GM23338 (cell line): ENCODE results near the gene LRMDA. TPM values are rescaled to one million over a fixed set of nuclear protein-coding genes. Genes with fewer than 3 reads are reported as not detected.

Source experiments
- ATAC-seq: fragments of 200-7000 bp; cut with Tn5 transposase; 3 replicates; pipeline ENCODE4 v1.9.1; 2020
- DNase-seq: peaks from one replicate; pipeline ENCODE4 v3.0.0-alpha.2; 2015; ENCODE audit warnings: low spot score
- H2AFZ ChIP-seq: fragments of 200-600 bp; sonication (generic); 2 replicates; pipeline ENCODE4 v1.8.0; 2016; ENCODE audit warnings: antibody characterized with exemption, mild to moderate bottlenecking, moderate library complexity
- H3F3A ChIP-seq: fragments of 200-600 bp; sonication (generic); replicated peaks from 2 replicates; pipeline ENCODE4 v1.8.0; 2017; ENCODE audit warnings: antibody characterized with exemption, mixed run types, low read depth
- H3K27ac ChIP-seq: fragments of 200-600 bp; sonication (generic); 2 replicates; pipeline ENCODE4 v1.6.1; 2016; ENCODE audit warnings: low read depth
- H3K27me3 ChIP-seq: fragments of 200-600 bp; sonication (generic); 2 replicates; pipeline ENCODE4 v1.8.0; 2016; ENCODE audit warnings: mild to moderate bottlenecking, mixed run types, moderate library complexity; ENCODE audit not compliant: insufficient read depth
- H3K36me3 ChIP-seq: fragments of 200-600 bp; sonication (generic); 2 replicates; pipeline ENCODE4 v1.8.0; 2016; ENCODE audit warnings: mild to moderate bottlenecking; ENCODE audit not compliant: insufficient read depth
- H3K4me1 ChIP-seq: fragments of 200-600 bp; sonication (generic); 2 replicates; pipeline ENCODE4 v1.8.0; 2016; ENCODE audit warnings: mild to moderate bottlenecking, moderate library complexity; ENCODE audit not compliant: insufficient read depth
- H3K4me2 ChIP-seq: fragments of 200-600 bp; sonication (generic); 2 replicates; pipeline ENCODE4 v1.7.1; 2017; ENCODE audit warnings: mixed run types
- H3K4me3 ChIP-seq: fragments of 200-600 bp; sonication (generic); 2 replicates; pipeline ENCODE4 v1.6.1; 2016; ENCODE audit warnings: mixed run types
- H3K79me2 ChIP-seq: fragments of 200-600 bp; sonication (generic); replicated peaks from 2 replicates; pipeline ENCODE4 v1.8.0; 2017; ENCODE audit warnings: mild to moderate bottlenecking; ENCODE audit not compliant: insufficient read depth
- H3K9me2 ChIP-seq: fragments of 200-600 bp; sonication (generic); 2 replicates; pipeline ENCODE4 v1.8.0; 2017; ENCODE audit not compliant: insufficient read depth
- H4K20me1 ChIP-seq: fragments of 200-600 bp; sonication (generic); replicated peaks from 2 replicates; pipeline ENCODE4 v1.8.0; 2017; ENCODE audit warnings: mild to moderate bottlenecking; ENCODE audit not compliant: insufficient read depth
- H3K27ac Mint-ChIP-seq: 2 replicates; pipeline ENCODE4 v1.8.0; 2020; ENCODE audit warnings: inconsistent platforms, mild to moderate bottlenecking, moderate library complexity, mixed read lengths
- H3K27me3 Mint-ChIP-seq: 3 replicates; pipeline ENCODE4 v1.8.0; 2022; ENCODE audit warnings: low read depth, mild to moderate bottlenecking, moderate library complexity, mixed read lengths, inconsistent platforms; ENCODE audit not compliant: insufficient read depth, poor library complexity
- H3K36me3 Mint-ChIP-seq: 3 replicates; pipeline ENCODE4 v1.8.0; 2021; ENCODE audit warnings: low read depth, mild to moderate bottlenecking, inconsistent platforms, moderate library complexity, mixed read lengths
- H3K4me1 Mint-ChIP-seq: 3 replicates; pipeline ENCODE4 v1.8.0; 2020; ENCODE audit warnings: mild to moderate bottlenecking, inconsistent platforms, mixed read lengths
- H3K4me3 Mint-ChIP-seq: 3 replicates; pipeline ENCODE4 v1.8.0; 2021; ENCODE audit warnings: moderate library complexity, mild to moderate bottlenecking, inconsistent platforms, mixed read lengths
- H3K9me3 Mint-ChIP-seq: 3 replicates; pipeline ENCODE4 v1.8.0; 2020; ENCODE audit warnings: moderate library complexity, mild to moderate bottlenecking, inconsistent platforms, mixed read lengths
- EZH2 ChIP-seq: fragments of 200-600 bp; sonication (generic); IDR thresholded peaks from one replicate; pipeline ENCODE4 v1.8.0; 2017; ENCODE audit warnings: antibody characterized with exemption, mild to moderate bottlenecking, low read depth; ENCODE audit not compliant: unreplicated experiment
- EZH2phosphoT487 ChIP-seq: fragments of 200-600 bp; sonication (generic); IDR thresholded peaks from one replicate; pipeline ENCODE4 v1.8.1; 2018; ENCODE audit warnings: antibody characterized with exemption; ENCODE audit not compliant: unreplicated experiment
- JUNB ChIP-seq: IDR thresholded peaks from one replicate; pipeline ENCODE4 v1.6.1; 2016; ENCODE audit warnings: antibody characterized with exemption; ENCODE audit not compliant: unreplicated experiment
- ZNF114 ChIP-seq: fragments of 250-450 bp; sonication (Bioruptor Pico); IDR thresholded peaks from 2 replicates; pipeline ENCODE4 v1.5.0; 2020; ENCODE audit warnings: mild to moderate bottlenecking, moderate library complexity
- polyA plus RNA-seq: library from polyadenylated mRNA; unstranded; fragments of >200 nt; fragmentation: Nextera tagmentation; extraction: Ambion mirVana; gene quantifications from 2 replicates; pipeline ENCODE4 v1.2.1, GENCODE V29; 2016
- total RNA-seq: library from RNA; depleted of rRNA; stranded (reverse); fragments of >200 nt; shearing (Covaris generic); gene quantifications from 2 replicates; pipeline ENCODE4 v1.2.3, GENCODE V29; 2014
- TF ChIP-seq, protein P1 (sequence below): fragments of 250-450 bp; sonication (Bioruptor Pico); IDR thresholded peaks from 2 replicates; pipeline ENCODE4 v1.5.0; 2020; ENCODE audit warnings: mild to moderate bottlenecking, moderate library complexity
- TF ChIP-seq, protein P2 (sequence below): IDR thresholded peaks from one replicate; pipeline ENCODE4 v1.6.1; 2018; ENCODE audit warnings: antibody characterized with exemption; ENCODE audit not compliant: unreplicated experiment

The LRMDA gene
- total and polyA plus RNA-seq, 2 experiments from 2014 or later, result 0.90 to 1.8 TPM

DNA sequence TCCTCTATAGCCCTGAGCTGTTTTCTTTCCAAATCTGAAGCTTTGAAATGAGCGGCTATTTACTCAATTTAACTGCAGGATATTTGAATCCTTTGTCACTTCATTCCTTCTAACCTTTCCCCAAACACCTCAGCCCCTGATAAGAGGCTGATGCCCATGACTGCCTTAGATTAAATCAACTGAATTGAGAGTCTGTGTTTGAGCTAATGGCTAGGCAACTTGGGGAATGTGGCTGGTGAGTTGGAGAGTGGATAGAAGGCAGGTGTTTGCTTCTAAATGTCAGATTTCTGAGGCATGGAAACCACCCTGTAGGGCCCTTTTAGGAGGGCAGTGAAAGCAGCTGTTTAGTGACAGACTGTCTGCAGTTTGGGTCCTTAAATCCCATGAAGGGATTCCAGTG lies 759.9 kb downstream of the LRMDA start (continued):
- TF ChIP-seq, protein P1, sequence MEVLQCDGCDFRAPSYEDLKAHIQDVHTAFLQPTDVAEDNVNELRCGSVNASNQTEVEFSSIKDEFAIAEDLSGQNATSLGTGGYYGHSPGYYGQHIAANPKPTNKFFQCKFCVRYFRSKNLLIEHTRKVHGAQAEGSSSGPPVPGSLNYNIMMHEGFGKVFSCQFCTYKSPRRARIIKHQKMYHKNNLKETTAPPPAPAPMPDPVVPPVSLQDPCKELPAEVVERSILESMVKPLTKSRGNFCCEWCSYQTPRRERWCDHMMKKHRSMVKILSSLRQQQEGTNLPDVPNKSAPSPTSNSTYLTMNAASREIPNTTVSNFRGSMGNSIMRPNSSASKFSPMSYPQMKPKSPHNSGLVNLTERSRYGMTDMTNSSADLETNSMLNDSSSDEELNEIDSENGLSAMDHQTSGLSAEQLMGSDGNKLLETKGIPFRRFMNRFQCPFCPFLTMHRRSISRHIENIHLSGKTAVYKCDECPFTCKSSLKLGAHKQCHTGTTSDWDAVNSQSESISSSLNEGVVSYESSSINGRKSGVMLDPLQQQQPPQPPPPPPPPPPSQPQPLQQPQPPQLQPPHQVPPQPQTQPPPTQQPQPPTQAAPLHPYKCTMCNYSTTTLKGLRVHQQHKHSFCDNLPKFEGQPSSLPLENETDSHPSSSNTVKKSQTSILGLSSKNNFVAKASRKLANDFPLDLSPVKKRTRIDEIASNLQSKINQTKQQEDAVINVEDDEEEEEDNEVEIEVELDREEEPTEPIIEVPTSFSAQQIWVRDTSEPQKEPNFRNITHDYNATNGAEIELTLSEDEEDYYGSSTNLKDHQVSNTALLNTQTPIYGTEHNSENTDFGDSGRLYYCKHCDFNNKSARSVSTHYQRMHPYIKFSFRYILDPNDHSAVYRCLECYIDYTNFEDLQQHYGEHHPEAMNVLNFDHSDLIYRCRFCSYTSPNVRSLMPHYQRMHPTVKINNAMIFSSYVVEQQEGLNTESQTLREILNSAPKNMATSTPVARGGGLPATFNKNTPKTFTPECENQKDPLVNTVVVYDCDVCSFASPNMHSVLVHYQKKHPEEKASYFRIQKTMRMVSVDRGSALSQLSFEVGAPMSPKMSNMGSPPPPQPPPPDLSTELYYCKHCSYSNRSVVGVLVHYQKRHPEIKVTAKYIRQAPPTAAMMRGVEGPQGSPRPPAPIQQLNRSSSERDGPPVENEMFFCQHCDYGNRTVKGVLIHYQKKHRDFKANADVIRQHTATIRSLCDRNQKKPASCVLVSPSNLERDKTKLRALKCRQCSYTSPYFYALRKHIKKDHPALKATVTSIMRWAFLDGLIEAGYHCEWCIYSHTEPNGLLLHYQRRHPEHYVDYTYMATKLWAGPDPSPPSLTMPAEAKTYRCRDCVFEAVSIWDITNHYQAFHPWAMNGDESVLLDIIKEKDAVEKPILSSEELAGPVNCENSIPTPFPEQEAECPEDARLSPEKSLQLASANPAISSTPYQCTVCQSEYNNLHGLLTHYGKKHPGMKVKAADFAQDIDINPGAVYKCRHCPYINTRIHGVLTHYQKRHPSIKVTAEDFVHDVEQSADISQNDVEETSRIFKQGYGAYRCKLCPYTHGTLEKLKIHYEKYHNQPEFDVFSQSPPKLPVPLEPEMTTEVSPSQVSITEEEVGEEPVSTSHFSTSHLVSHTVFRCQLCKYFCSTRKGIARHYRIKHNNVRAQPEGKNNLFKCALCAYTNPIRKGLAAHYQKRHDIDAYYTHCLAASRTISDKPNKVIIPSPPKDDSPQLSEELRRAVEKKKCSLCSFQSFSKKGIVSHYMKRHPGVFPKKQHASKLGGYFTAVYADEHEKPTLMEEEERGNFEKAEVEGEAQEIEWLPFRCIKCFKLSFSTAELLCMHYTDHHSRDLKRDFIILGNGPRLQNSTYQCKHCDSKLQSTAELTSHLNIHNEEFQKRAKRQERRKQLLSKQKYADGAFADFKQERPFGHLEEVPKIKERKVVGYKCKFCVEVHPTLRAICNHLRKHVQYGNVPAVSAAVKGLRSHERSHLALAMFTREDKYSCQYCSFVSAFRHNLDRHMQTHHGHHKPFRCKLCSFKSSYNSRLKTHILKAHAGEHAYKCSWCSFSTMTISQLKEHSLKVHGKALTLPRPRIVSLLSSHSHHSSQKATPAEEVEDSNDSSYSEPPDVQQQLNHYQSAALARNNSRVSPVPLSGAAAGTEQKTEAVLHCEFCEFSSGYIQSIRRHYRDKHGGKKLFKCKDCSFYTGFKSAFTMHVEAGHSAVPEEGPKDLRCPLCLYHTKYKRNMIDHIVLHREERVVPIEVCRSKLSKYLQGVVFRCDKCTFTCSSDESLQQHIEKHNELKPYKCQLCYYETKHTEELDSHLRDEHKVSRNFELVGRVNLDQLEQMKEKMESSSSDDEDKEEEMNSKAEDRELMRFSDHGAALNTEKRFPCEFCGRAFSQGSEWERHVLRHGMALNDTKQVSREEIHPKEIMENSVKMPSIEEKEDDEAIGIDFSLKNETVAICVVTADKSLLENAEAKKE (CRISPR knock-in tag), result no peak

DNA sequence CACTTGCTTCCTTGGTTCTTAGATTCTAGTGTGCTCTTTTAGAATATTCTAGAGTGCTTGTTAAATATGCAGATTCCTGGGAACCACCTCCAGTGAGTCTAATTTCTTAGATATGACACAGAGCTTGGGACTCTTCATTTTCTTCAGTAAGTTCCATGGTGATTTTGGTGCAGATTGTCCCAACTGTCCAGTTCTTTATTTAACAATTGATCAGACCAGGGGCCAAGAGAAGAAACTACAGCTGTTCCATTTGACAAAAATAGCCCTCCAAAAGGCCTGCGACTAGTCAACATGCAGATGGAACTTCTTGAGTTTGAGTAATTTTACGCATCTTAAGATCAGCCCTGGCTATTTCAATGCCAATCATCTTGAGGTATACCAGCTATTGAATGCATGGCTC lies 760.7 kb downstream of the LRMDA start:
- Histone ChIP-seq H3K4me3 (no peak overlapping the region), H3K9me2 (peaks cover 26% of the 10 kb centered on the region), H3K27ac (no peak overlapping the region), H2AFZ (no peak overlapping the region), H4K20me1 (no peaks in the 10 kb centered on the region), H3K4me1 (peaks cover 28% of the 10 kb centered on the region), H3K79me2 (no peaks in the 10 kb centered on the region), H3K27me3 (no peaks in the 10 kb centered on the region), H3F3A (no peaks in the 10 kb centered on the region), H3K4me2 (no peak overlapping the region), H3K36me3 (no peaks in the 10 kb centered on the region)
- peaks cover 24% of the 10 kb centered on the region for H3K4me1 Mint-ChIP-seq
- H3K36me3 Mint-ChIP-seq, result no peaks in the 10 kb centered on the region
- H3K27me3 Mint-ChIP-seq, result no peaks in the 10 kb centered on the region
- TF ChIP-seq, protein P2, sequence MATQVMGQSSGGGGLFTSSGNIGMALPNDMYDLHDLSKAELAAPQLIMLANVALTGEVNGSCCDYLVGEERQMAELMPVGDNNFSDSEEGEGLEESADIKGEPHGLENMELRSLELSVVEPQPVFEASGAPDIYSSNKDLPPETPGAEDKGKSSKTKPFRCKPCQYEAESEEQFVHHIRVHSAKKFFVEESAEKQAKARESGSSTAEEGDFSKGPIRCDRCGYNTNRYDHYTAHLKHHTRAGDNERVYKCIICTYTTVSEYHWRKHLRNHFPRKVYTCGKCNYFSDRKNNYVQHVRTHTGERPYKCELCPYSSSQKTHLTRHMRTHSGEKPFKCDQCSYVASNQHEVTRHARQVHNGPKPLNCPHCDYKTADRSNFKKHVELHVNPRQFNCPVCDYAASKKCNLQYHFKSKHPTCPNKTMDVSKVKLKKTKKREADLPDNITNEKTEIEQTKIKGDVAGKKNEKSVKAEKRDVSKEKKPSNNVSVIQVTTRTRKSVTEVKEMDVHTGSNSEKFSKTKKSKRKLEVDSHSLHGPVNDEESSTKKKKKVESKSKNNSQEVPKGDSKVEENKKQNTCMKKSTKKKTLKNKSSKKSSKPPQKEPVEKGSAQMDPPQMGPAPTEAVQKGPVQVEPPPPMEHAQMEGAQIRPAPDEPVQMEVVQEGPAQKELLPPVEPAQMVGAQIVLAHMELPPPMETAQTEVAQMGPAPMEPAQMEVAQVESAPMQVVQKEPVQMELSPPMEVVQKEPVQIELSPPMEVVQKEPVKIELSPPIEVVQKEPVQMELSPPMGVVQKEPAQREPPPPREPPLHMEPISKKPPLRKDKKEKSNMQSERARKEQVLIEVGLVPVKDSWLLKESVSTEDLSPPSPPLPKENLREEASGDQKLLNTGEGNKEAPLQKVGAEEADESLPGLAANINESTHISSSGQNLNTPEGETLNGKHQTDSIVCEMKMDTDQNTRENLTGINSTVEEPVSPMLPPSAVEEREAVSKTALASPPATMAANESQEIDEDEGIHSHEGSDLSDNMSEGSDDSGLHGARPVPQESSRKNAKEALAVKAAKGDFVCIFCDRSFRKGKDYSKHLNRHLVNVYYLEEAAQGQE, result no peak
- TF ChIP-seq ZNF114 (CRISPR knock-in tag) (no peak), JUNB (no peak), EZH2 (no peak), EZH2phosphoT487 (no peak)
- TF ChIP-seq, protein P1 (CRISPR knock-in tag), result no peak
- H3K27ac Mint-ChIP-seq, result no peak overlapping the region
- H3K9me3 Mint-ChIP-seq, result no peaks in the 10 kb centered on the region; the same call in 2 of the 3 replicates
- H3K4me3 Mint-ChIP-seq, result no peak overlapping the region
- DNase-seq, result no peak
- no peak for ATAC-seq
